Right ventricle myocardium inferior (tissue), 1 donor: ENCODE data around the gene KCNK10. TPM values are rescaled to one million over a fixed set of nuclear protein-coding genes. Genes with fewer than 3 reads are reported as not detected.
A peak's percentile ranks its signal among the peaks of the same experiment; 100 is the strongest.

Experiments
- ATAC-seq: fragments of 200-7000 bp; cut with Tn5 transposase; one replicate; pipeline ENCODE4 v1.9.1; 2020; ENCODE audit warnings: mild to moderate bottlenecking, moderate library complexity
- DNase-seq: peaks from one replicate; pipeline ENCODE4 v3.0.0; 2021; ENCODE audit errors: missing footprints
- intact Hi-C: fragments of 100-400 bp; cut with DNase I; formaldehyde crosslinking; loops from one replicate; pipeline ENCODE4 v1.11.0; 2022
- total RNA-seq: library from RNA; stranded (reverse); fragmentation: NEBNext Ultra II Directional; extraction: Animal tissue kit (Norgen Biotek cat#: 25700); gene quantifications from one replicate; pipeline ENCODE4 v1.2.1, GENCODE V29; 2021
- donor health status: DM: no; HTN: yes; CAD: no; lungs with severe emphysema.

Gene KCNK10
- total RNA-seq, 1 donor from 2014 or later, result not detected

DNA sequence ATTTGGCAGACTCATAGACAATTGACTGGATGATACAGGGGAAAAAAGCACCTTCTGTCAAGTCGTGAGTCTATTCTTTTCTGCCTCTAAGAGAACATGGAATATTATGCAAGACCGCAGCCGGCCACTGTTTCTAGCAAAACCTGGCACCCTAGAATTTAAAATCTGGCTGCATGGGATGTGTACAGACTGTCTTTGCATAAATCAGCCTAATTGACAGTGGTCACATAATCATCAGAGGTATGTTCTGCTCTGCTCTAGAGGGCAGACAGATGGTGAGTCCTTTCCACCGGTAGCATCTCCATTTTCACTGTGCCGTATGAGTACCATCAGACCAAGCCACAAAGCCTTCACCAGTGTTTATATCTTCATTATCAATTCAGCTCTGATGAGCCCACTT is 80.6 kb downstream of the KCNK10 start:
- intact Hi-C loops, result no loop called here
- no peak for DNase-seq
- no peak for ATAC-seq

- DNase-seq (no peak), ATAC-seq (no peak)
- intact Hi-C loops, result no loop called here
Measured at GRCh38 chr14:88241810-88242209, 81.3 kb downstream of the KCNK10 start.

DNA sequence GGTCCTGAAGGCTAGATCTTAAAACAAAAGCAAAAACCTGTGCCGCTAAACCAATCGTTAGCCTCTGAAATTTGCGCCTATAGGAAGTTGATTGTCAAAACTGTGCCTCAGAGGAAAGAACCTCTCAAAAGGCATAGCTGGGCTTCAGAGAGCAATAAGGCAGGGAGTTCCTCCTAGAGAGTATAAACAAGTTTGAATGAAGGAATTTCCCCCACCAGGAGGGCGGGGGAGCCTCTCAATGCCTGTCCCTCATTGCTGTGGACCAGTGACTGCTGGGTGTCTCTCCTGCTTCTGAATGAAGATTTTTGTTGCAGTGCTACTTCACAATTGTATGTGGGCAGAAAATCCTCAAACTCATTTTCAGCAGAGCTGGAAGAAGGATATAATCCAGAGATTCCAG is 88.6 kb downstream of the KCNK10 start:
- intact Hi-C loops, result no loop called here
- DNase-seq, result no peak
- ATAC-seq, result no peak

DNA sequence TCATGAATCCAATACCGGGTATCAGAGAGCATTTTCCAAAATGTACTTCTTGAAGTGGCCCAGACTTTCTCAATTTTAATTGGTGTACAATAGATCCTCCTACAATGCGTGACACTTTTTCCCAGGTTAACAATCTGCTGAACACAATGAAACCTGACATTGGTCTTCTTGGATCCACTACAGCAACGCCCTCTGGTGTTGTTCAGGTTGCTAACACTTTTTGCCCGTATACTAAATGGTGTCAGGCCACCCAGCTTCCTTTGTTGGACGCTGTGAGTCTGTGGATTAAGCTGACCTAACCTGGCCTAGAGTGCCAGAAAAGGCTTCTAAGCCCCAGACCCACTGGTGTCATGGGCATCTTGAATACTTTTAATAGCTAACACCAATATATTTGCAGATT is 89.2 kb downstream of the KCNK10 start:
- no peak for ATAC-seq
- intact Hi-C loops, result no loop called here
- DNase-seq, result no peak

DNA sequence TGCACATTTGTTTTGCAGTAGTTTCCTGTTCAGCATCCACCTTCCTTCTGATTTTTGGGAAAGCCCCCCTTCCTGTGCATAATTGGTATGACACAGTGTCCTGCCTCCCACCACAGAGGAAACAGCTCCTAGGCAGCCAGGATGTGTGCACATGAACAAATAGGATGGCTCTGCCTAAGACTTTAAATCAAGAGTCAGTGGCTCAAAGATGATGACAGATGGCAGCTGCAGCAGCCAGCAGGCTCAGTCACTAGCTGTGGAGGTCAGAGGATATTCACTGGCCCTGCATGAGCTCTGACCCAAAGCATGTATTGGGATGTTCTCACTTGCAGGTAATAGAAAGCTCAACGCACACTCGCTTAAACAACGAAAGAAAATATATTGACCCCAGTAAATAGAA is 90.3 kb downstream of the KCNK10 start:
- DNase-seq (no peak), ATAC-seq (no peak)
- intact Hi-C loops, result no loop called here

DNA sequence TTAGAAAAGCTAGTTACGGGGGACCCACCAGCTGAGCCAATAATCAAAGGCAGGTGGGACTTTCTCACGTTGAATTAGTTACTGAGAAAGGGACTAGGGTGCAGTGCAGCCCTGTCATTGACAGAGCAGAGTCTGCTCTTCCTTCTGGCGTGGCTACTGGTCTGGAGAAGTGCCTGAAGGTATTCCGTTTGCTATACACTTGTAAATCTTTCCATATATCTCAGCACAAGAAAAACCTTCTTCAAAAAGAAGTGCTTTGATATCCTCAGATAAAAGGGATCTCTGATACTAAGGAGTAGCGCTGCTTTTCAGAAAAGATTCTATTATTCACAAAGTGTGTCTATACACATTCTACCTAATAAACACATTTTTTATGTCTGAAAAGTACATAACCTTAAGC is 91.5 kb downstream of the KCNK10 start:
- DNase-seq (no peak), ATAC-seq (no peak)
- intact Hi-C loops, result no loop called here

DNA sequence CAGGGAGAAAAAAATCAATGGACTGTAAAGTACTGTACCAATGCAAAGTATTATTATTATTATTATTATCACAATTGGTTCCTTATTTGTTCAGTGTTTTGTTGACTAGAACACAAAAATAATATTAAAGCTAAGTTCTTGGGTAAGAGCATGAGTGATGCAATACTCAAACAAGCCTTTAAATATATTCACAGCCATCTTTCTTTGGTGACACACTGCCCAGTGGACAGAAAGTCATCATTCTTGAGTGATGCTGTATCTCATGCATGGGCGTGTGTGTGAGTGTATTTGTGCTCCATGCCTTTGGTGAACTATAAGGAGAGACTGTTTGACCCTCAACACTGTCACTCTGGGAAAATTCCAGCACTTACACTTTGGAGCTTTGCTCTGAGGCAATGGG is 93.6 kb downstream of the KCNK10 start:
- no peak for DNase-seq
- intact Hi-C loops, result no loop called here
- no peak for ATAC-seq

GRCh38 chr14:88228522-88229236 is 94.4 kb downstream of the KCNK10 start:
- no peak for DNase-seq
- no peak for ATAC-seq
- intact Hi-C loops, result no loop called here

DNA sequence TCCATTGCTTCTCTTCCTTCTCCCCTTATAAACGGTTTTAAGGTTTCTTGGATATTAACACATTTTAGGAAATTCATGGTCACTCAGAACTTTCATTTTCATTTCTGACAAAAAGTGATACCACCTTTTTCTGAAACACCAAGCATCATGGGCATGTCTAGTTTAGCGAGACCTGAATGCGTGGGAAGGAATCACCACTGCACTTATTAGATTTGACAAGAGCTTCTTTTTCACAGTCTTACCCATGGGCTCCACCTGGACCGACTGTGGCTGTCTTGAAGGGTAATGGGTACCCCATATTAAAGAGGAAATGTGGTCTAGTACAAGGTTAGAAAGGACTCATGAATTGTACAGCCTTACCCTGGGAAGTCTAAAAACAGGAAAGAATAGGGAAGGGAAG is 95.4 kb downstream of the KCNK10 start:
- ATAC-seq, result no peak
- intact Hi-C loops, result no loop called here
- DNase-seq, result no peak

DNA sequence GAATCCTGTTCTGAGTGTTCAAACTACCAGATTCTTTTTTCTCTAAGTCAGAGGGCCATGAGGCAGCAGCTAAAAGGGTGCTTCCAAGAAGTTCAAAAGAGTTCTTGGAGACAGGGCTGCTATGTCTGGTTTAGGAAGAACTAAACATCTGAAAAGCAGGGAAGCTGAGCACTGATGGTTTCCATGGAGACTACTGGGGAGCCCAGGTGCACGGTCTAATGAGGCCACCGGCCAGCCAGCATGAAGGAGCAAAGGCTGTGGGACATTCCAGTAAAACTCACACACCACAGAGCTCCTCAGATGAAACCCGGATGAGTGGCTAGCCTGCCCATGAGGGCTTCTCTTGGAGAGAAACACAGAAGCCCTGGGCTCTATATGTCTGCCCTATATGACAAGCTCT is 97.3 kb downstream of the KCNK10 start:
- no peak for DNase-seq
- no peak for ATAC-seq
- intact Hi-C loops, result no loop called here

GRCh38 chr14:88218119-88218915 is 104.8 kb downstream of the KCNK10 start:
- ATAC-seq, result no peak
- DNase-seq, result no peak
- intact Hi-C loops, result no loop called here

- ATAC-seq (no peak), DNase-seq (no peak)
- intact Hi-C loops, result no loop called here
Measured at GRCh38 chr14:88212691-88213090, 110.4 kb downstream of the KCNK10 start.

- intact Hi-C loops, result no loop called here
- DNase-seq (no peak), ATAC-seq (no peak)
Measured at GRCh38 chr14:88210426-88210825, 112.6 kb downstream of the KCNK10 start.

GRCh38 chr14:88209273-88209672 is 113.8 kb downstream of the KCNK10 start:
- no peak for ATAC-seq

DNA sequence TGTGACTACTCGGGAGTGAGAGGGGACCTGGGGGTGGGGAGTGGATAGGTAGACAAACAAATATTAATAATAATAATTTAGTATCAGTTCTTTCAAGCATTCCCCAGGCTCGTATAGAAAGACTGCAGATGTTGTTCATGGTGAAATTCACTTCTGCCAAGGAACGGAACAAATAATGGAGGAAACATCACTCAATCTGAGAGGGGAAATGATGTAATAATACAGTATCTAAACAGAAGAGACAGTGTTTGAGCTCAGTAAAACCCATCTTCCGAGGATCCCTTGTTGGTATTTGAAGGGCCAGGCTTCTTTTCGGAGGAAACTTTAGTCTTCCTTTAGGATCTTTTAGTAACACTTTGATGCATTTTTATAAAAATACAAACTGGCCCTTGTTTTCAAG is 114.2 kb downstream of the KCNK10 start:
- no peak for ATAC-seq
- no peak for DNase-seq

More at GRCh38 chr14:88209273-88209672, 113.8 kb downstream of the KCNK10 start:
- intact Hi-C loops, result no loop called here
- no peak for DNase-seq

DNA sequence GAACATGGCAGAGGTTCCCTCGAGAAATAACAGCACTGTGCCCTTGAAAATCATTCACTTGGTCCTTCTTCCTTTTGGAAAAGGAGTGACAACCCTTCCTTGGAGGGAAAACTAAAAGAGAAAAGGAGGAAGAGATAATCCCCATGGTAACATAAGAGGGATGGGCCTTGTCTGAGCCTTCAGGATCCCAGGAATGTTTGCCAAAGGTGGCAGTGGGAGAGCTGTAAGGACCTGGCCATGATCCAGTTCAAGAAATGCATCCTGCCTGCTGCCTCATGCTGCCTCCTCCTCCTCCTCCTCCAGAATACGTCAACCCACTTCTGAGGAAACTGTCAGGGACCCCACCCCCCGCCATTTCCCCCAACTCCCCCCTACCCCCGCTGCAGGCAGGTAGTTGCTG is 118.8 kb downstream of the KCNK10 start:
- DNase-seq (no peak), ATAC-seq (no peak)
- intact Hi-C loops, result no loop called here

More for the DNA sequence above, 114.2 kb downstream of the KCNK10 start:
- intact Hi-C loops, result no loop called here

- intact Hi-C loops, result no loop called here
- no peak for DNase-seq
- peak; percentile 46 for ATAC-seq
Measured at GRCh38 chr14:88203291-88203690, 119.8 kb downstream of the KCNK10 start.

DNA sequence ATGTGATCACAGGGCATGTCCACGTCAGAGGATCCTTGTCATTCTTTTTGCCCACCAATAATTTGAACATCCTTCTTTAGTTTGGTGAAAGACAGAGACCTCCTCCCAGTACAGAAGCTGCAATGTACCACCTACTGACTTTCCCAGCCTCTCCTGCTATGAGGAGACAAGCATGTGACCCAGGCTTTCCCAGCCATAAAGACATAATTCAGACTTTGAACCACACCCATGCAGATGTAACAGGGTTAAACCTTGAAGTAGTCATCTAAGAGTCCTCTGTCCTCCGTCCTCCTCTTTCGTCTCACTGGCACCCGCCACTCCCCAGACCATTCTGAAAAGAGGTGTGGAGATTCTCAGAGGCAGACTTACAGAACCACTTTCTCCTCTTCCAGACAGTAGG is 120.8 kb downstream of the KCNK10 start:
- intact Hi-C loops, result no loop called here
- no peak for ATAC-seq
- no peak for DNase-seq

DNA sequence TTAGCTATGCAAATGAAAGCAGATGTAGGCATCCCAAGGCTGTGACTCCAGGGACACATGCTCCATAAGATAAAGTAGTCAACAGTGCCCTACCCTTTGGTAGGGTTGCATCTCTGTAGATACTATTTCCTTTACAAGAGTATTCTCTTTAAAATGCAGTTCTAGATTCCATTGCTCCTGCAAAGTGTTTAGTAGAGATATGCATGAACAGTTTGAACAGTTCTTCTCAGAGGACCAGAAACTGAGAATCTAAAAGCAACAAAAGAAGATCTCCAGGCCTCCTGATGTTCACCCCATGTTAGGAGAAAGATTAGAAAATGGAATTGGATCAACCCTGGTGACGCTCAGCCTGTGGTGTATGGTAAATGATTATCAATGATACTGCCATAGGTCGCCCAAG is 121.2 kb downstream of the KCNK10 start:
- ATAC-seq (no peak), DNase-seq (no peak)
- intact Hi-C loops, result no loop called here

DNA sequence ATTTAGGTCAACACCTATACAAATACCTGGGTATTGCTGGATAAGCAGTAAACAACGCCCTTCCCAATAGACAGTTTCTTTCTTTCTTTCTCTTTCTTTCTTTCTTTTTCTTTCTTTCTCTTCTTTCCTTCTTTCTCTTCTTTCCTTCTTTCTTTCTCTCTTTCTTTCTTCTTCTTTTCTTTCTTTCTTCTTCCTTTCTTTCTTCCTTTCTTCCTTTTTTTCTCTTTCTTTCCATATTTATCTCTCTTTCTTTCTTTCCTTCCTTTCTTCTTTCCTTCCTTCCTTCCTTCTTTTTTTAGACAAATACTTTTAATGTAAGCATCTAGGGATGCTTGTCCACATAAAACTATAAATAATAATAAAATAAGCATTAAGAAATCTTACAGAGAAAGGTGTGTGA is 123.2 kb downstream of the KCNK10 start:
- intact Hi-C loops, result no loop called here
- no peak for ATAC-seq
- DNase-seq, result no peak
